HG02623 (cell line): Measurements from ENCODE around the gene GPR176.

Experiments
- ATAC-seq: cut with Tn5 transposase; IDR thresholded peaks from one replicate; pipeline ENCODE4 v1.9.1; 2021; ENCODE audit warnings: moderate library complexity; ENCODE audit not compliant: unreplicated experiment

The GPR176 gene

GRCh38 chr15:39786447-39787056, 133.5 kb downstream of the GPR176 start:
- no peak for ATAC-seq

- ATAC-seq = no peak
Observed at GRCh38 chr15:39785841-39786240, 134.2 kb downstream of the GPR176 start.

- no peak for ATAC-seq
Observed at GRCh38 chr15:39785139-39785538, 134.9 kb downstream of the GPR176 start.

- ATAC-seq = no peak
Observed at GRCh38 chr15:39784638-39785037, 135.4 kb downstream of the GPR176 start.

- ATAC-seq = no peak
Observed at GRCh38 chr15:39784125-39784524, 135.9 kb downstream of the GPR176 start.

- ATAC-seq = no peak
Observed at GRCh38 chr15:39783244-39783820, 136.7 kb downstream of the GPR176 start.

GRCh38 chr15:39782441-39783138, 137.5 kb downstream of the GPR176 start, which contains the start of gene FSIP1:
TSS of gene FSIP1 (minus strand) at chr15:39782841. CDS start at chr15:39776524, 6,317 bp downstream.
- ATAC-seq = peak; percentile 96

GRCh38 chr15:39781967-39782302, 138.1 kb downstream of the GPR176 start:
- no peak for ATAC-seq

GRCh38 chr15:39781147-39781966, 138.7 kb downstream of the GPR176 start:
- no peak for ATAC-seq

- ATAC-seq = no peak
Observed at GRCh38 chr15:39778021-39778420, 142.0 kb downstream of the GPR176 start.

GRCh38 chr15:39777496-39777895, 142.6 kb downstream of the GPR176 start:
- no peak for ATAC-seq

GRCh38 chr15:39776068-39776467, 144.0 kb downstream of the GPR176 start:
- ATAC-seq = no peak

- ATAC-seq = no peak
Observed at GRCh38 chr15:39774688-39775267, 145.3 kb downstream of the GPR176 start.

- ATAC-seq = no peak
Observed at GRCh38 chr15:39770748-39771689, 149.0 kb downstream of the GPR176 start.

GRCh38 chr15:39767921-39768320, 152.1 kb downstream of the GPR176 start:
- ATAC-seq = no peak

GRCh38 chr15:39761006-39761405, 159.1 kb downstream of the GPR176 start:
- no peak for ATAC-seq

GRCh38 chr15:39756806-39757522, 163.1 kb downstream of the GPR176 start:
- no peak for ATAC-seq

GRCh38 chr15:39752991-39753390, 167.1 kb downstream of the GPR176 start:
- no peak for ATAC-seq

- ATAC-seq = no peak
Observed at GRCh38 chr15:39752246-39752645, 167.8 kb downstream of the GPR176 start.
